SU-DHL-6 (cell line): ENCODE results near the gene MRM1.

ENCODE experiments used
- H2AFZ ChIP-seq: fragments of 200-600 bp; sonication (generic); 2 replicates; pipeline ENCODE4 v1.6.1; 2014; ENCODE audit warnings: low read depth, mild to moderate bottlenecking, moderate library complexity, mixed read lengths, antibody characterized with exemption, low read length; ENCODE audit not compliant: severe bottlenecking
- H3F3A ChIP-seq: fragments of 200-600 bp; shearing (Covaris generic); 2 replicates; pipeline ENCODE4 v1.6.0; 2016; ENCODE audit warnings: antibody characterized with exemption, mild to moderate bottlenecking; ENCODE audit not compliant: insufficient read depth
- H3K27ac ChIP-seq: fragments of 200-600 bp; sonication (generic); 2 replicates; pipeline ENCODE4 v1.5.1; 2016; ENCODE audit warnings: low read depth, mild to moderate bottlenecking, low read length, moderate library complexity, mixed read lengths
- H3K27me3 ChIP-seq: fragments of 200-600 bp; sonication (generic), shearing (Covaris generic); 2 replicates; pipeline ENCODE4 v1.6.0; 2014; ENCODE audit warnings: mild to moderate bottlenecking, low read length
- H3K36me3 ChIP-seq: fragments of 200-600 bp; sonication (generic); 2 replicates; pipeline ENCODE4 v1.6.1; 2014; ENCODE audit warnings: mild to moderate bottlenecking, low read length, mixed read lengths
- H3K4me2 ChIP-seq: fragments of 300-600, 200-600 bp; shearing (Covaris generic), sonication (generic); 2 replicates; pipeline ENCODE4 v1.6.0; 2014; ENCODE audit warnings: low read length, low read depth, mild to moderate bottlenecking; ENCODE audit not compliant: poor library complexity, severe bottlenecking
- H3K4me3 ChIP-seq: fragments of 200-600 bp; sonication (generic); 2 replicates; pipeline ENCODE4 v1.5.1; 2014; ENCODE audit warnings: antibody characterized with exemption, low read length, mild to moderate bottlenecking, mixed read lengths; ENCODE audit not compliant: insufficient read depth, poor library complexity, severe bottlenecking
- H3K79me2 ChIP-seq: fragments of 200-600 bp; sonication (generic); 2 replicates; pipeline ENCODE4 v1.6.1; 2014; ENCODE audit warnings: mild to moderate bottlenecking, low read length, moderate library complexity; ENCODE audit not compliant: insufficient read depth
- H3K9ac ChIP-seq: fragments of 200-600 bp; sonication (generic); 2 replicates; pipeline ENCODE4 v1.7.0; 2014; ENCODE audit warnings: mild to moderate bottlenecking, low read length
- H3K9me2 ChIP-seq: fragments of 200-600 bp; sonication (generic); replicated peaks from 2 replicates; pipeline ENCODE4 v1.6.1; 2014; ENCODE audit warnings: low read length; ENCODE audit not compliant: insufficient read depth
- H3K9me3 ChIP-seq: fragments of 200-600 bp; sonication (generic); 2 replicates; pipeline ENCODE4 v1.6.1; 2014; ENCODE audit warnings: low read length, mixed read lengths; ENCODE audit not compliant: insufficient read depth
- H4K20me1 ChIP-seq: fragments of 200-600 bp; sonication (generic); 2 replicates; pipeline ENCODE4 v1.6.1; 2014; ENCODE audit warnings: low read depth, mild to moderate bottlenecking, antibody characterized with exemption, low read length, moderate library complexity, mixed read lengths
- CTCF ChIP-seq: fragments of 200-600 bp; sonication (generic); IDR thresholded peaks from one replicate; pipeline ENCODE4 v1.5.1; 2017; ENCODE audit warnings: antibody characterized with exemption, mild to moderate bottlenecking, low read length, moderate library complexity; ENCODE audit not compliant: insufficient read depth, poor library complexity, severe bottlenecking
- EZH2phosphoT487 ChIP-seq: fragments of 200-600 bp; sonication (generic), shearing (Covaris generic); conservative IDR thresholded peaks from 2 replicates; pipeline ENCODE4 v1.6.1; 2018; ENCODE audit warnings: mild to moderate bottlenecking, antibody characterized with exemption, low read length, moderate library complexity, mixed read lengths

The MRM1 gene

DNA sequence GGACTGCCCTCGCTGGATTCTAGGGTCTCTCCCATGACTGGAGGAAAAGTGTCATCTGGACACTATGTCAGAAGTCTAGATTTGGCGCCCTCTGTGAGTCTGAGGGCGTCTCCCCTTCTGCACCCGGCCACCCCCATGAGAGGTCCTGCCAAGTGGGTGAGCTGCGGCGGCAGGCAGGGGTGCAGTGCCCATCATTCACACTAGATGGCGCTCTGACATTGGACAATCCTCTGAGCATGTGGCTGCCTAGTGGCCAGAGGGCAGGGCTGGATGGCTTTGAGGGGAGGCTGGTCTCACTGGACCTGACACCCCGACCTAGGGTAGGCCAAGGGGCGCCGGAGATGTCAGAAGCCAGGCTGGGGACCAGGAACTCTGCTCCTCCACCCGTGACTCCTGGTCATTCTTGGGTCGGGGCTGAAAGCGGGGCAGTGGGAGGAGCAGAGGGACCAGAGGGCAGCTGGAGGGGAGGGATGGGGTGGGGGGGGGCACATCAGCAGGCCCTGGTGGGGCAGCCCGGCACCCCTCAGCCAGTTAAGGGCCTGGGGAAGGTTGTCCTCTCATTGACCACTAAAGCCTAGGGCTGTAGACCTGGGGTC is 28.0 kb downstream of the MRM1 start:
- Histone ChIP-seq H3K9ac (no peak overlapping the region), H3K36me3 (no peaks in the 10 kb centered on the region), H3K27me3 (no peaks in the 10 kb centered on the region), H4K20me1 (no peaks in the 10 kb centered on the region), H3K79me2 (no peaks in the 10 kb centered on the region), H3K27ac (no peak overlapping the region), H3K4me3 (no peak overlapping the region), H3K9me3 (no peaks in the 10 kb centered on the region), H3K9me2 (no peaks in the 10 kb centered on the region), H2AFZ (no peak overlapping the region), H3K4me2 (no peak overlapping the region), H3F3A (no peaks in the 10 kb centered on the region)
- TF ChIP-seq EZH2phosphoT487 = no peak
- peak; percentile 96 for TF ChIP-seq CTCF

DNA sequence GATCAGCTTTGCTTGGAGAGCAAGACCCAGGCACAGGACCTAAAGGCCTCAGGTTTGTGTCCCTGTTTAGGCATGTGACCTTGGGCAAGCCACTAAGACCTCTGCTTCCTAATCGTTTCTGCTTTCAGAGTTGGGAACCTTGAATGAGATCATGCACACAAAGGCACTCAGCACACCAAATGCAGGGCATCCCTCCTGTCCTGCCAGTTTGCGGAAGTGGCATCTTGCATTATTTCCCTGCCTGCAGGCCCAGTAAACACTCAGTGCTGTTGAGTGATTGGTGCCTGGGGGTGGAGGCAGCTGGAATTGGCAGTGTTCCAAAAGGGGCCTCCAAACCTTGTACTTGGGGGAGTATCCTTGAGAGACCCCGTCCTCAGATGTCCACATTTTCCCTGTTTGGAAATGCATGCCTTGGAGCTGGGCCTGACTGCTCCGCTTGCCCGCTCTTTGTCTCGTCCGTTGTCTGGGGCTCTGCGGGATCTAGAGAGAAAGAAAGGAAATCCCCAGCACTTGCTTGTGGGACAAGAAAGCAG is 28.7 kb downstream of the MRM1 start:
- H3K4me2 ChIP-seq = no peak overlapping the region
- TF ChIP-seq EZH2phosphoT487 (no peak), CTCF (no peak)

DNA sequence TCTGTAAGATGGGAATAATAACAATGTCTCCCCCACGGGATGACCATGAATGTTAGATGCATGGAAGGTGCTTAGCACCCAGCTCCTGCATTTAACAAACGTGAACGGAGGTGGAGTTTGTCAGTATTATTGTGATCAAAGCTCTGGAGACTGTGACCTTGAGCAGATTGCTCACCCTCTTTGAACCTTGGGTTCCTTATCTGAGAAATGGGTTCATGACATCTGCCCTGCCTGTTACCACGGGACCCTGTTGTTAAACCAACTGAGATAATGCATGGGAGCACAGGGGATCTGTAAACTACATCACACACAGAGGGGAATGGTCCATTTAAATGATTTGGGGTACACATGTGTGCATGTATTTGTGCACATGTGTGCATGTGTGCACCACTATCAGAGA is 29.6 kb downstream of the MRM1 start:
- Histone ChIP-seq H3K79me2 (no peaks in the 10 kb centered on the region), H3K9ac (no peak overlapping the region), H2AFZ (no peak overlapping the region), H3K27ac (no peak overlapping the region), H4K20me1 (no peaks in the 10 kb centered on the region), H3K27me3 (no peaks in the 10 kb centered on the region), H3F3A (no peaks in the 10 kb centered on the region), H3K9me2 (no peaks in the 10 kb centered on the region), H3K36me3 (no peaks in the 10 kb centered on the region), H3K9me3 (no peaks in the 10 kb centered on the region), H3K4me3 (no peak overlapping the region), H3K4me2 (no peak overlapping the region)
- TF ChIP-seq CTCF (no peak), EZH2phosphoT487 (no peak)

More for the DNA sequence above, 28.7 kb downstream of the MRM1 start:
- Histone ChIP-seq H3K4me3 (no peak overlapping the region), H3F3A (no peaks in the 10 kb centered on the region), H3K9me2 (no peaks in the 10 kb centered on the region), H4K20me1 (no peaks in the 10 kb centered on the region), H3K79me2 (no peaks in the 10 kb centered on the region), H2AFZ (no peak overlapping the region), H3K9me3 (no peaks in the 10 kb centered on the region), H3K9ac (no peak overlapping the region), H3K27me3 (no peaks in the 10 kb centered on the region), H3K36me3 (no peaks in the 10 kb centered on the region), H3K27ac (no peak overlapping the region)
